ENCODE results near the gene DSG2. TPM values are rescaled to one million over a fixed set of nuclear protein-coding genes. Genes with fewer than 3 reads are reported as not detected.
"Not testable (repeated sequence)": the region's sequence is repeated elsewhere in the genome, so short reads cannot be mapped to it uniquely, and the experiment has no call there.

The DSG2 gene
- total RNA-seq, 2 experiments from 2014 or later, result 0.45 to 0.49 TPM

- no peaks in the 10 kb centered on the region for H3K4me1 Mint-ChIP-seq (ENCODE audit: low read depth)
- no peak for DNase-seq
- intact Hi-C loops (cut with micrococcal nuclease), result loop anchor here (5.0 kb wide), 1 partner anchor 77 kb away; no protein-coding TSS in a partner anchor
- CTCF ChIA-PET, result interaction anchor here (1.0 kb wide), 1 partner anchor 66 kb away, joined by 3 read pairs; no protein-coding TSS in a partner anchor
- H3K27ac Mint-ChIP-seq, result no peak overlapping the region
- H3K9me3 Mint-ChIP-seq, result peaks cover 3% of the 10 kb centered on the region
- no peak overlapping the region for H3K4me3 Mint-ChIP-seq
- peaks cover 14% of the 10 kb centered on the region for H3K27me3 Mint-ChIP-seq (ENCODE audit: low read depth)
- H3K36me3 Mint-ChIP-seq (ENCODE audit: low read depth), result no peaks in the 10 kb centered on the region
Observed at GRCh38 chr18:31504455-31505147, 6.6 kb downstream of the DSG2 start.

DNA sequence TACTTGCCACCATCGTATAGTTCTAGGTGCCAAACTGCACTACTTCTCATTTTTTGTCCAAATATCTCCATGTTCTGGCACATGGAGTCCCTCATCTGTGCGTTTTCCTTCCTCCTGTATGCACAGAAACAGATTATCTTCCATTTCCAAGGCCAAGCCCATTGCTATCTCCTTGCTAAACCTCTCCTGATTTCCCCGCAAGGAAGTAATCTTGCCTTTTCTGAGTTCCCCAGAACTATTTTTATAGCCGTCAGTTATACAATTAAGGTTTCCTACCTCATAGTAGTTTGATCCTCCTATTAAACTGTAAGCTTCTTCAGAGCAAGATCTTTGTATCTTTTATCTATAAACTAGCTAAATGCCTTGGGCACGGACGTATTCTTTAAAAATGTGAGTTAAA is 7.2 kb downstream of the DSG2 start:
- Mint-ChIP-seq H3K4me3 (no peak overlapping the region), H3K4me1 (ENCODE audit: low read depth) (no peaks in the 10 kb centered on the region), H3K9me3 (peaks cover 3% of the 10 kb centered on the region), H3K27me3 (ENCODE audit: low read depth) (peaks cover 13% of the 10 kb centered on the region), H3K27ac (no peak overlapping the region), H3K36me3 (ENCODE audit: low read depth) (no peaks in the 10 kb centered on the region)
- CTCF ChIA-PET, result interaction anchor here (1.0 kb wide), 1 partner anchor 65 kb away, joined by 3 read pairs; no protein-coding TSS in a partner anchor
- DNase-seq, result no peak
- intact Hi-C loops (cut with micrococcal nuclease), result loop anchor here (5.0 kb wide), 1 partner anchor 78 kb away; no protein-coding TSS in a partner anchor

DNA sequence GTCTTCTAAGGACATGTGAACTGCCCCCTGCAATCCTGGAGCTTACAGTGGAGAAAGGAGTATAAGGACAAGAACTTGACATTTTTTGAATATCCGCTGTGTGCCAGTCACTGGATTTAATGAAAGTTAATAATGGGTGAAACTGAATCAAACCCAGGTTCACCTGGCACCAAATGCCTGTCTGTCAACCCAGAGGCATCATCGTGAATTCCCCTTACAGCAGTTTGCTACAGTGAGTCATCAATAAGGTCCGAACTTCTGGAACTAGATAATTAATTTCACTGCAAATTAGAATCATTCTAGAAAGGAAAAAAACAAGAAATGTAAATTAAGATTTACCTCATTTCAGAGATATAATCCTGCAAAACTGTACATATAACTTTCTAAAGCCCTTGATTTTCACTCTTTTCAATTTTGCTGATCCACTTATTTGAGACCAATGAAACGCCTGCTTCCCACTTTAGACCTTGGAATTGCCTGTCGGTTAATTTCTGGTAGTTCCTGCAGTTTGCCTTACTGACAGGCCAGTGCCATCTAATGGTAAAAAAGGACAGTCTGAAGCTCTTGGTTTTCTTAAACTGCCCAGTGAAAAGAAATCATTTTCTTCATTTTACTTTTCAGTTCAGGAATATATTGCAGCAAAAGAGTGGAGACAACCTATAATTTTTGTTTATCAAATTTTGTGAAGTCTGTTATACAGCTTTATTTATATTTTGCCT is 8.2 kb downstream of the DSG2 start:
- Mint-ChIP-seq H3K36me3 (ENCODE audit: low read depth) (no peaks in the 10 kb centered on the region), H3K4me1 (ENCODE audit: low read depth) (no peaks in the 10 kb centered on the region), H3K9me3 (peaks cover 3% of the 10 kb centered on the region), H3K27ac (no peak overlapping the region), H3K27me3 (ENCODE audit: low read depth) (peaks cover 9% of the 10 kb centered on the region), H3K4me3 (no peak overlapping the region)
- no peak for DNase-seq
- CTCF ChIA-PET, result no interaction called here
- intact Hi-C loops (cut with micrococcal nuclease), result loop anchor here (5.0 kb wide), 1 partner anchor 79 kb away; no protein-coding TSS in a partner anchor

DNA sequence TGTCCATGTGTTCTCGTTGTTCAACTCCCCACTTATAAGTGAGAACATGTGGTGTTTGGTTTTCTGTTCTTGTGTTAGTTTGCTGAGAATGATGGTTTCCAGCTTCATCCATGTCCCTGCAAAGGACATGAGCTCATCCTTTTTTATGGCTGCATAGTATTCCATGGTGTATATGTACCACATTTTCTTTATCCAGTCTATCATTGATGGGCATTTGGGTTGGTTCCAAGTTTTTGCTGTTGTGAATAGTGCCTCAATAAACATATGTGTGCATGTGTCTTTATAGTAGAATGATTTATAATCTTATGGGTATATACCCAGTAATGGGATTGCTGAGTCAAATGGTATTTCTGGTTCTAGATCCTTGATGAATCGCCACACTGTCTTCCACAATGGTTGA is 9.1 kb downstream of the DSG2 start:
- CTCF ChIA-PET; H3K27ac Mint-ChIP-seq; DNase-seq; H3K9me3 Mint-ChIP-seq; H3K27me3 Mint-ChIP-seq (ENCODE audit: low read depth); H3K4me3 Mint-ChIP-seq; H3K36me3 Mint-ChIP-seq (ENCODE audit: low read depth); H3K4me1 Mint-ChIP-seq (ENCODE audit: low read depth): not testable (repeated sequence)
- intact Hi-C loops (cut with micrococcal nuclease), result loop anchor here (5.0 kb wide), 1 partner anchor 80 kb away; no protein-coding TSS in a partner anchor

- CTCF ChIA-PET, result no interaction called here
- intact Hi-C loops (cut with micrococcal nuclease), result loop anchor here (5.0 kb wide), 1 partner anchor 81 kb away; no protein-coding TSS in a partner anchor
- DNase-seq, result no peak
- Mint-ChIP-seq H3K4me3 (no peak overlapping the region), H3K27me3 (ENCODE audit: low read depth) (peaks cover 6% of the 10 kb centered on the region), H3K9me3 (peaks cover 3% of the 10 kb centered on the region), H3K4me1 (ENCODE audit: low read depth) (no peaks in the 10 kb centered on the region), H3K27ac (no peak overlapping the region), H3K36me3 (ENCODE audit: low read depth) (no peaks in the 10 kb centered on the region)
Observed at GRCh38 chr18:31508781-31509180, 10.8 kb downstream of the DSG2 start.

- Mint-ChIP-seq H3K9me3 (peaks cover 3% of the 10 kb centered on the region), H3K27ac (no peak overlapping the region), H3K4me1 (ENCODE audit: low read depth) (no peaks in the 10 kb centered on the region), H3K36me3 (ENCODE audit: low read depth) (no peaks in the 10 kb centered on the region), H3K27me3 (ENCODE audit: low read depth) (peaks cover 6% of the 10 kb centered on the region), H3K4me3 (no peak overlapping the region)
- intact Hi-C loops (cut with micrococcal nuclease), result loop anchor here (5.0 kb wide), 1 partner anchor 82 kb away; no protein-coding TSS in a partner anchor
- DNase-seq, result no peak
- CTCF ChIA-PET, result interaction anchor here (0.5 kb wide), 1 partner anchor 33 kb away, joined by 3 read pairs; no protein-coding TSS in a partner anchor
Observed at GRCh38 chr18:31509571-31509970, 11.6 kb downstream of the DSG2 start.

DNA sequence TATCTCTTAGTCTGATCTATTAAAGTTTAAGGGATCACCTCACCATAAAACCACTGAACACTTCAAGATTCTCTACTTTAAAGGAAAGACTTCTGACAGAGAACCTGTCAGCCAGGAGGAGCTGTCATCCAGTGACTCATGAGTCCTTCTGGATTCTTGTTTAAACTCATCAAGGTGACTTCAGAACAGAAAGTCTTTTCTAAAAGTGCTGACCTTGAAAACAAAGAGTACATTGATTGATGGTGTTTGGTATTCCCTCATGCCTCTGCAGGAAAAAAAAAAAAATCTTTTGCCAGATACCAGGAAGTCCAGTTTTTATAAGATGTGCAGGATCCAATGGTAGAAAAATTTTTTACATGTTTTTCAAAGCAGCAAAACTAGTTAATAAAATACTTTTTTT is 12.3 kb downstream of the DSG2 start:
- CTCF ChIA-PET, result interaction anchor here (0.5 kb wide), 1 partner anchor 32 kb away, joined by 3 read pairs; no protein-coding TSS in a partner anchor
- no peaks in the 10 kb centered on the region for H3K4me1 Mint-ChIP-seq (ENCODE audit: low read depth)

GRCh38 chr18:31511098-31511497 is 13.1 kb downstream of the DSG2 start:
- CTCF ChIA-PET, result no interaction called here
- Mint-ChIP-seq H3K36me3 (ENCODE audit: low read depth) (no peaks in the 10 kb centered on the region), H3K9me3 (peaks cover 3% of the 10 kb centered on the region), H3K27ac (no peak overlapping the region), H3K4me3 (no peak overlapping the region), H3K27me3 (ENCODE audit: low read depth) (peaks cover 6% of the 10 kb centered on the region), H3K4me1 (ENCODE audit: low read depth) (no peaks in the 10 kb centered on the region)
- DNase-seq, result no peak
- intact Hi-C loops (cut with micrococcal nuclease), result no loop called here

More for the DNA sequence above, 12.3 kb downstream of the DSG2 start:
- no peaks in the 10 kb centered on the region for H3K36me3 Mint-ChIP-seq (ENCODE audit: low read depth)
- H3K27ac Mint-ChIP-seq, result no peak overlapping the region
- H3K4me3 Mint-ChIP-seq, result no peak overlapping the region
- DNase-seq, result no peak
- intact Hi-C loops (cut with micrococcal nuclease), result no loop called here
- H3K9me3 Mint-ChIP-seq, result peaks cover 3% of the 10 kb centered on the region
- peaks cover 6% of the 10 kb centered on the region for H3K27me3 Mint-ChIP-seq (ENCODE audit: low read depth)

- H3K36me3 Mint-ChIP-seq (ENCODE audit: low read depth), result no peaks in the 10 kb centered on the region
- no peak overlapping the region for H3K27ac Mint-ChIP-seq
- no peak for DNase-seq
- no peaks in the 10 kb centered on the region for H3K4me1 Mint-ChIP-seq (ENCODE audit: low read depth)
- peaks cover 6% of the 10 kb centered on the region for H3K27me3 Mint-ChIP-seq (ENCODE audit: low read depth)
- CTCF ChIA-PET, result no interaction called here
- intact Hi-C loops (cut with micrococcal nuclease), result no loop called here
- H3K9me3 Mint-ChIP-seq, result peaks cover 3% of the 10 kb centered on the region
- no peak overlapping the region for H3K4me3 Mint-ChIP-seq
Observed at GRCh38 chr18:31512203-31512764, 14.3 kb downstream of the DSG2 start.

DNA sequence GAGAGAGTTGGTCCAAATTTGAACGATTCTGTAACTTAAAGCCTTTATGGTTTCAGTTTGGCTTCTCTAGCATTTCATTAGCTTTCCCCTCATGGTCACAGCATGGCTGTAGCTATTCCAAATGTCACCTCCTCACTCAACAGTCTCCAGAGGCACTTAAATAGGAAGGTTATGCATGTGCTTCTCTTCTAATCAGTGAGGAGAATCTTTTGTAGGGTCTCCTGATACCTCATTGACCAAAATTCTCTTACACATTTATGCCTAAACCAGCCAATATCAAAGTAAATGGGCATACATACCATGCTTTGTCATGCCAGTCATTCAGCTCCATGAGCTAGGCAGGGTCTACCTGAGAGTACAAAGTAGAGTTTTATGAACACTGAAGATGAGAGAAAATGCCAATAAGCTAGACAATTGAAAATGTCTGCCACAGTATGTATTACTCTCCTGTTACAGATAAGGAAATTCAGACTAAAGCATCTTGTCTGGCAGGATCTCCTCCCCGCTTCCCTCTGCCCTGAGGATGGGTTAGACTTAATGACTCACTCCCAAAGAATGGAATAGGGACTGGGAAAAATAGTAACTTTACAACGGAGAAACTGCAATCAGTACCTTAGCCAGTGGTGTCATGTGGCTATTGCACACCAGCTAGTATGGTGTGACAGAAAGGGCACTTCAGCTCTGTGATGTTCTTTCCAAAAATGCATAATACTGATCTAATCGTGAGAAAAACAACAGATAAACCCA is 15.4 kb downstream of the DSG2 start:
- H3K4me1 Mint-ChIP-seq (ENCODE audit: low read depth), result no peaks in the 10 kb centered on the region
- no peak overlapping the region for H3K27ac Mint-ChIP-seq
- peaks cover 2% of the 10 kb centered on the region for H3K27me3 Mint-ChIP-seq (ENCODE audit: low read depth)
- no peak overlapping the region for H3K4me3 Mint-ChIP-seq
- H3K36me3 Mint-ChIP-seq (ENCODE audit: low read depth), result no peaks in the 10 kb centered on the region
- intact Hi-C loops (cut with micrococcal nuclease), result no loop called here
- CTCF ChIA-PET, result no interaction called here
- no peak for DNase-seq
- H3K9me3 Mint-ChIP-seq, result no peaks in the 10 kb centered on the region

GRCh38 chr18:31516437-31516836 is 18.5 kb downstream of the DSG2 start:
- H3K36me3 Mint-ChIP-seq (ENCODE audit: low read depth), result no peaks in the 10 kb centered on the region
- no peak overlapping the region for H3K4me3 Mint-ChIP-seq
- intact Hi-C loops (cut with micrococcal nuclease), result no loop called here
- no peak overlapping the region for H3K27ac Mint-ChIP-seq
- H3K27me3 Mint-ChIP-seq (ENCODE audit: low read depth), result no peaks in the 10 kb centered on the region
- CTCF ChIA-PET, result no interaction called here
- H3K4me1 Mint-ChIP-seq (ENCODE audit: low read depth), result no peaks in the 10 kb centered on the region
- no peak for DNase-seq
- no peaks in the 10 kb centered on the region for H3K9me3 Mint-ChIP-seq

GRCh38 chr18:31526374-31526773 is 28.4 kb downstream of the DSG2 start:
- H3K4me3 Mint-ChIP-seq, result no peak overlapping the region

More at GRCh38 chr18:31526374-31526773, 28.4 kb downstream of the DSG2 start:
- CTCF ChIA-PET, result interaction anchor here (2.1 kb wide), 1 partner anchor 197 kb away, joined by 4 read pairs; no protein-coding TSS in a partner anchor
- H3K4me1 Mint-ChIP-seq (ENCODE audit: low read depth), result no peaks in the 10 kb centered on the region
- no peaks in the 10 kb centered on the region for H3K27me3 Mint-ChIP-seq (ENCODE audit: low read depth)
- no peak for DNase-seq
- intact Hi-C loops (cut with micrococcal nuclease), result no loop called here
- no peaks in the 10 kb centered on the region for H3K36me3 Mint-ChIP-seq (ENCODE audit: low read depth)
- no peaks in the 10 kb centered on the region for H3K9me3 Mint-ChIP-seq
- no peak overlapping the region for H3K27ac Mint-ChIP-seq

Data from activated naive CD4-positive, alpha-beta T cell treated with anti-CD3 and anti-CD28 coated beads for 36 hours (primary cell).